GM12878 (cell line): Measurements from ENCODE around the gene LIMA1. TPM values are rescaled to one million over a fixed set of nuclear protein-coding genes. Genes with fewer than 3 reads are reported as not detected.
"Not testable (repeated sequence)": the region's sequence is repeated elsewhere in the genome, so short reads cannot be mapped to it uniquely, and the experiment has no call there.

Source experiments
- ATAC-seq: fragments of 200-7000 bp; cut with Tn5 transposase; 3 replicates; pipeline ENCODE4 v1.9.1; 2020; ENCODE audit warnings: mild to moderate bottlenecking, moderate library complexity
- BruUV-seq: library from RNA; stranded (reverse); fragments of 400-500 nt; replicated peaks from 2 replicates; lab custom pipeline; 2021; lab: Mats Ljungman, UMichigan
- CTCF ChIA-PET: fragments of 300-600 bp; sonication (Branson Sonifier 250); formaldehyde crosslinking; extraction: SDS; loops from one replicate; lab custom pipeline; 2021; ENCODE audit warnings: inconsistent platforms; lab: Yijun Ruan, JAX
- POLR2A ChIA-PET: fragments of 350-600 bp; formaldehyde crosslinking; extraction: SDS; loops from one replicate; lab custom pipeline; 2021; ENCODE audit warnings: inconsistent platforms; lab: Charles Lee
- RAD21 ChIA-PET: fragments of 300-600 bp; sonication (Branson Sonifier 250); formaldehyde crosslinking; loops from one replicate; lab custom pipeline; 2023; ENCODE audit warnings: antibody characterized with exemption; ENCODE audit not compliant: unreplicated experiment; lab: Charles Lee
- SMC1A ChIA-PET: fragments of 300-600 bp; sonication (Branson Sonifier 250); formaldehyde crosslinking; loops from one replicate; lab custom pipeline; 2023; ENCODE audit not compliant: unreplicated experiment, uncharacterized antibody; lab: Charles Lee
- DNase-seq: peaks from one replicate; pipeline ENCODE4 v3.0.0-alpha.2; 2011; ENCODE audit warnings: low read depth, low spot score
- FAIRE-seq: peaks from 3 replicates; lab custom pipeline; 2011; peaks lifted over from hg19 to GRCh38; lab: Jason Lieb, UNC
- H2AFZ ChIP-seq: 2 replicates; pipeline ENCODE4 v1.6.0; 2011; ENCODE audit warnings: low read depth, low read length, control low read depth; ENCODE audit not compliant: control insufficient read depth
- H3K27ac ChIP-seq: 2 replicates; pipeline ENCODE4 v1.5.1; 2011; ENCODE audit warnings: control low read depth; ENCODE audit not compliant: control insufficient read depth, insufficient read depth
- H3K27me3 ChIP-seq, 2 experiments: replicated peaks in 1 of 2; 2 replicates each; pipeline versions ENCODE4 v1.6.0 to v1.6.1; 2011; ENCODE audit warnings: low read length in 1 of 2; ENCODE audit not compliant: control insufficient read depth in 2 of 2, insufficient read depth in 2 of 2
- H3K36me3 ChIP-seq, 2 experiments: 2 replicates each; pipeline ENCODE4 v1.5.1; 2011; ENCODE audit warnings: low read length in 1 of 2; ENCODE audit not compliant: control insufficient read depth in 2 of 2, insufficient read depth in 2 of 2
- H3K4me1 ChIP-seq: 2 replicates; pipeline ENCODE4 v1.6.1; 2011; ENCODE audit warnings: mild to moderate bottlenecking, low read length, moderate library complexity, mixed read lengths; ENCODE audit not compliant: control insufficient read depth, insufficient read depth
- H3K4me2 ChIP-seq: 2 replicates; pipeline ENCODE4 v1.6.0; 2011; ENCODE audit warnings: control low read depth; ENCODE audit not compliant: control insufficient read depth, insufficient read depth
- H3K4me3 ChIP-seq: fragments of 200-600 bp; sonication (generic); 2 replicates; pipeline ENCODE4 v1.5.1; 2016
- H3K79me2 ChIP-seq: 2 replicates; pipeline ENCODE4 v1.6.0; 2011; ENCODE audit warnings: low read length; ENCODE audit not compliant: control insufficient read depth, insufficient read depth
- H3K9ac ChIP-seq: 2 replicates; pipeline ENCODE4 v1.8.0; 2011; ENCODE audit warnings: low read length, control low read depth, mixed read lengths; ENCODE audit not compliant: control insufficient read depth, insufficient read depth
- H3K9me3 ChIP-seq: replicated peaks from 3 replicates; pipeline ENCODE4 v1.5.1; 2011; ENCODE audit warnings: mild to moderate bottlenecking, low read length; ENCODE audit not compliant: control insufficient read depth, insufficient read depth
- H4K20me1 ChIP-seq: 2 replicates; pipeline ENCODE4 v1.6.0; 2011; ENCODE audit not compliant: control insufficient read depth, insufficient read depth
- CBX5 ChIP-seq: sonication (generic); IDR thresholded peaks from 2 replicates; pipeline ENCODE4 v1.6.1; 2016; ENCODE audit warnings: low read depth, moderate library complexity, mild to moderate bottlenecking, inconsistent platforms
- ESRRA ChIP-seq: IDR thresholded peaks from 2 replicates; pipeline ENCODE4 v1.6.1; 2012; ENCODE audit warnings: mild to moderate bottlenecking, low read length, improper control_type of control experiment
- KLF5 ChIP-seq: fragments of 450-650 bp; IDR thresholded peaks from 2 replicates; pipeline ENCODE4 v1.6.1; 2014; ENCODE audit warnings: mild to moderate bottlenecking; ENCODE audit not compliant: partially characterized antibody
- MEF2A ChIP-seq: IDR thresholded peaks from 2 replicates; pipeline ENCODE4 v1.6.1; 2011; ENCODE audit warnings: low read depth, mild to moderate bottlenecking, low read length, moderate library complexity; ENCODE audit not compliant: insufficient read depth
- MXI1 ChIP-seq: fragments of 150-350 bp; IDR thresholded peaks from 2 replicates; pipeline ENCODE4 v1.6.1; 2011; ENCODE audit warnings: low read depth, mild to moderate bottlenecking, inconsistent platforms, low read length, improper control_type of control experiment
- NFXL1 ChIP-seq: fragments of 450-650 bp; IDR thresholded peaks from 2 replicates; pipeline ENCODE4 v1.6.1; 2017; ENCODE audit warnings: antibody characterized with exemption, mild to moderate bottlenecking, borderline replicate concordance
- NFYB ChIP-seq: IDR thresholded peaks from 2 replicates; pipeline ENCODE4 v1.6.1; 2011; ENCODE audit warnings: low read depth, mild to moderate bottlenecking, low read length, improper control_type of control experiment, moderate library complexity; ENCODE audit not compliant: insufficient read depth
- POLR2AphosphoS2 ChIP-seq: IDR thresholded peaks from 2 replicates; pipeline ENCODE4 v1.6.1; 2011; ENCODE audit warnings: low read depth, mild to moderate bottlenecking, low read length, improper control_type of control experiment, moderate library complexity
- RAD51 ChIP-seq: fragments of 450-650 bp; IDR thresholded peaks from 2 replicates; pipeline ENCODE4 v1.6.1; 2016; ENCODE audit warnings: moderate library complexity, mild to moderate bottlenecking, inconsistent platforms
- RELB ChIP-seq: fragments of 450-650 bp; IDR thresholded peaks from 2 replicates; pipeline ENCODE4 v1.6.1; 2017; ENCODE audit warnings: low read depth, mild to moderate bottlenecking, moderate library complexity
- RUNX3 ChIP-seq: IDR thresholded peaks from 2 replicates; pipeline ENCODE4 v1.6.1; 2012; ENCODE audit warnings: low read length, inconsistent platforms
- SMARCA5 ChIP-seq: fragments of 450-650 bp; IDR thresholded peaks from 2 replicates; pipeline ENCODE4 v1.6.1; 2017; ENCODE audit warnings: mild to moderate bottlenecking
- SMC3 ChIP-seq: IDR thresholded peaks from 2 replicates; pipeline ENCODE4 v1.6.1; 2011; ENCODE audit warnings: low read length, improper control_type of control experiment, borderline replicate concordance
- SRF ChIP-seq, 2 experiments: IDR thresholded peaks; 2 replicates each; pipeline ENCODE4 v1.6.1; 2011; ENCODE audit warnings: low read depth in 2 of 2, low read length in 2 of 2, mild to moderate bottlenecking in 1 of 2, moderate library complexity in 1 of 2
- TCF7 ChIP-seq: IDR thresholded peaks from 2 replicates; pipeline ENCODE4 v1.6.1; 2014; ENCODE audit warnings: antibody characterized with exemption, borderline replicate concordance
- ZNF622 ChIP-seq: fragments of 450-650 bp; IDR thresholded peaks from 2 replicates; pipeline ENCODE4 v1.6.1; 2017; ENCODE audit warnings: mild to moderate bottlenecking, inconsistent platforms
- WGBS: methylation state at CpG from one replicate; pipeline ENCODE4 v1.1.6; 2016; ENCODE audit warnings: low lambda C conversion rate; ENCODE audit not compliant: insufficient replicate concordance, insufficient coverage; ENCODE audit errors: missing lambda C conversion rate; 5-methylcytosine and 5-hydroxymethylcytosine counted together
- in situ Hi-C: fragments of 300-500 bp; cut with MboI; formaldehyde crosslinking; loops from 9 replicates; pipeline ENCODE4 v1.14.3; 2018; ENCODE audit warnings: mixed read lengths
- intact Hi-C: fragments of 100-400 bp; cut with micrococcal nuclease; formaldehyde crosslinking; loops from one replicate; pipeline ENCODE4 v1.14.2; 2022; ENCODE audit not compliant: unreplicated experiment
- polyA plus RNA-seq, 11 experiments: library from polyadenylated mRNA; depleted of rRNA in 4 of 11; unstranded in 6 of 11; stranded (reverse) in 5 of 11; fragments of >200 nt; fragmentation: Nextera tagmentation in 4 of 11; fragmentation: Illumina TruSeq in 1 of 11; extraction: Ambion mirVana in 4 of 11; extraction: Trizol in 1 of 11; gene quantifications; 1 replicate in 1 of 11; 2 replicates in 10 of 11; pipeline versions ENCODE4 v1.2.1 to v1.2.3, GENCODE V29; 2011 to 2016; ENCODE audit warnings: inconsistent platforms in 2 of 11, missing spikeins in 2 of 11, low read depth in 1 of 11
- total RNA-seq, 4 experiments: library from RNA; depleted of rRNA in 3 of 4; stranded (reverse); fragments of >200 nt in 3 of 4; fragmentation: Illumina TruSeq in 1 of 4; extraction: Trizol in 1 of 4; gene quantifications; 2 replicates each; pipeline versions ENCODE4 v1.2.1 to v1.2.3, GENCODE V29; 2013 to 2021

Gene LIMA1
- total and polyA plus RNA-seq, 10 of the 15 experiments (the other 5 are each of a cell fraction or from before 2014, with no cell fraction given), result 53.2 to 109 (median 60.8) TPM

- RAD21 ChIA-PET, result interaction anchor here (2.5 kb wide), 1 partner anchor 19 kb away, joined by 8 read pairs; no protein-coding TSS in a partner anchor
- Histone ChIP-seq H3K4me3 (no peak overlapping the region), H3K9me3 (no peaks in the 10 kb centered on the region), H3K4me1 (no peaks in the 10 kb centered on the region), H3K36me3 (no peaks in the 10 kb centered on the region; a peak in 2 of 4 replicates), H3K27me3 (no peaks in the 10 kb centered on the region), H3K4me2 (no peak overlapping the region), H3K79me2 (peaks cover 12% of the 10 kb centered on the region), H4K20me1 (no peaks in the 10 kb centered on the region), H2AFZ (no peak overlapping the region), H3K9ac (no peak overlapping the region), H3K27ac (no peak overlapping the region)
- intact Hi-C loops, result no loop called here
- DNase-seq (no peak), ATAC-seq (no peak), FAIRE-seq (no peak)
- no TSS peak for BruUV-seq
- in situ Hi-C loops, result no loop called here
- CTCF ChIA-PET, result interaction anchor here (0.5 to 1.9 kb wide), 6 partner anchors 10 to 45 kb away, joined by 3 to 14 read pairs (median 4); partner anchors contain the start of genes CERS5 and COX14
- SMC1A ChIA-PET, result interaction anchor here (0.5 to 3.2 kb wide), 4 partner anchors 10 to 45 kb away, joined by 3 to 12 read pairs (median 4); partner anchors contain the start of gene COX14
- POLR2A ChIA-PET, result interaction anchor here (0.6 to 0.7 kb wide), 2 partner anchors 98 to 999 kb away, joined by 3 to 6 read pairs; no protein-coding TSS in a partner anchor
- TF ChIP-seq NFXL1 (no peak), MXI1 (no peak), ESRRA (no peak), KLF5 (no peak), RELB (no peak), SMC3 (no peak), MEF2A (no peak), RUNX3 (no peak), SMARCA5 (no peak), POLR2AphosphoS2 (no peak), CBX5 (no peak), NFYB (no peak), RAD51 (no peak), TCF7 (no peak), ZNF622 (no peak), SRF (IDR thresholded peaks at IDR 0.05; ENCODE audit: low read depth in 2 of 2, low read length in 2 of 2) (no peak)
Observed at GRCh38 chr12:50156641-50157040, 126.7 kb downstream of the LIMA1 start.

DNA sequence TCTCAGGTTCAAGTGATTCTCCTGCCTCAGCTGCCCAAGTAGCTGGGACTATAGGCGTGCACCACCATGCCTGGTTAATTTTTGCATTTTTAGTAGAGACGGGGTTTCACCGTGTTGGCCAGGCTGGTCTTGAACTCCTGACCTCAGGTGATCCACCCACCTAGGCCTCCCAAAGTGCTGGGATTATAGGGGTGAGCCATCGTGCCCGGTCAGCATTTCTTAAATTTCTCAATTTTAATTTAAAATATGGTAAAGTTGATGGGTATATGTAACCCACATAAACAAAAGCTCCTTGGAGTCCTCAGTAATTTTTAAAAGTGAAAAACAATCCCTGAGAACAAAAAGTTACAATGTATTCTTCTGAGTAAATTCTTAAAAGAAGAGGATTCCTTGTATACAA lies 128.4 kb downstream of the LIMA1 start:
- 60% methylated on average over 5 of the region's 5 CpGs for WGBS
- in situ Hi-C loops, result not testable (repeated sequence)
- SMC1A ChIA-PET, result interaction anchor here (1.6 to 3.2 kb wide), 3 partner anchors 8 to 160 kb away, joined by 3 to 12 read pairs (median 6); partner anchors contain the start of gene SMARCD1

More for the DNA sequence above, 128.4 kb downstream of the LIMA1 start:
- DNase-seq, H3K27me3 ChIP-seq, H3K4me1 ChIP-seq, RAD21 ChIA-PET, FAIRE-seq, H3K79me2 ChIP-seq, H3K27ac ChIP-seq, H3K9ac ChIP-seq, H2AFZ ChIP-seq, H3K4me2 ChIP-seq, H3K9me3 ChIP-seq, H4K20me1 ChIP-seq, intact Hi-C loops, BruUV-seq, H3K4me3 ChIP-seq, H3K36me3 ChIP-seq, ATAC-seq: not testable (repeated sequence)
- POLR2A ChIA-PET, result interaction anchor here (2.4 kb wide), 1 partner anchor 12 kb away, joined by 11 read pairs; the partner anchor contains the start of gene CERS5
- CTCF ChIA-PET, result interaction anchor here (0.8 to 1.5 kb wide), 8 partner anchors 9 to 87 kb away, joined by 3 to 5 read pairs (median 3); no protein-coding TSS in a partner anchor
